Vagina (tissue), 2 donors: ENCODE results near the gene OR52I2. TPM values are rescaled to one million over a fixed set of nuclear protein-coding genes. Genes with fewer than 3 reads are reported as not detected.

Source experiments
- DNase-seq, 2 donors: peaks; one replicate each; pipeline ENCODE4 v3.0.0-alpha.2; 2017; ENCODE audit errors: extremely low spot score in 2 of 2
- H3K27ac ChIP-seq: fragments of 200-600 bp; sonication (generic); one replicate; pipeline ENCODE4 v1.5.1; 2019
- H3K27me3 ChIP-seq: fragments of 200-600 bp; sonication (generic); one replicate; pipeline ENCODE4 v1.5.1; 2019
- H3K36me3 ChIP-seq, 2 donors: fragments of 200-600 bp; sonication (generic); one replicate each; pipeline ENCODE4 v1.5.1; 2017 to 2019
- H3K4me1 ChIP-seq: fragments of 200-600 bp; sonication (generic); one replicate; pipeline ENCODE4 v1.5.1; 2019
- H3K4me3 ChIP-seq, 2 donors: fragments of 200-600 bp; sonication (generic); 1 replicate in 1 of 2; 2 replicates in 1 of 2; pipeline ENCODE4 v1.5.1; 2016 to 2019
- H3K9me3 ChIP-seq: fragments of 200-600 bp; sonication (generic); one replicate; pipeline ENCODE4 v1.5.1; 2019
- CTCF ChIP-seq, 3 experiments: fragments of 450-650 bp in 2 of 3; fragments of 200-600 bp in 1 of 3; sonication (generic) in 1 of 3; IDR thresholded peaks; one replicate each; pipeline ENCODE4 v1.5.1; 2017 to 2019; ENCODE audit warnings: antibody characterized with exemption in 3 of 3, mild to moderate bottlenecking in 2 of 3, moderate library complexity in 2 of 3
- POLR2A ChIP-seq, 2 donors: fragments of 450-650 bp; IDR thresholded peaks; one replicate each; pipeline ENCODE4 v1.6.1; 2017; ENCODE audit warnings: antibody characterized with exemption in 2 of 2, mild to moderate bottlenecking in 2 of 2, moderate library complexity in 2 of 2
- POLR2AphosphoS5 ChIP-seq, 2 donors: sonication (generic); formaldehyde crosslinking; IDR thresholded peaks; one replicate each; pipeline ENCODE4 v1.9.0; 2017; ENCODE audit warnings: antibody characterized with exemption in 2 of 2, mild to moderate bottlenecking in 2 of 2, low read depth in 1 of 2; ENCODE audit not compliant: insufficient read depth in 1 of 2
- intact Hi-C: fragments of 100-400 bp; cut with DNase I; formaldehyde crosslinking; loops from one replicate; pipeline ENCODE4 v1.15.1; 2023
- total RNA-seq: library from RNA; depleted of rRNA; stranded (reverse); fragments of >200 nt; gene quantifications from one replicate; pipeline ENCODE4 v1.2.3, GENCODE V29; 2016

OR52I2 gene
- total RNA-seq, 1 donor from 2014 or later = not detected

- H3K4me3 ChIP-seq = peak within 1 kb of the TSS in 1 of 2 donors; percentile 25
- H3K4me1 ChIP-seq = no peaks in the 10 kb centered on the region
- no peak within 1 kb of the TSS for H3K27ac ChIP-seq
- intact Hi-C loops = no loop called here
- no peaks in the 10 kb centered on the region for H3K27me3 ChIP-seq
- H3K9me3 ChIP-seq = no peaks in the 10 kb centered on the region
- H3K36me3 ChIP-seq = no peaks in the 10 kb centered on the region
- no peak for DNase-seq
- TF ChIP-seq CTCF (IDR thresholded peaks at IDR 0.05) (peak; percentile 13 to 59 (median 54)), POLR2AphosphoS5 (IDR thresholded peaks at IDR 0.05; ENCODE audit: insufficient read depth in 1 of 2, low read depth in 1 of 2) (no peak)
Measured at GRCh38 chr11:4636962-4637661, 55.6 kb downstream of the OR52I2 start, which contains the start of gene OR51D1. Gene OR51D1, plus strand, starts transcription at chr11:4637477. Its CDS starts 2,314 bp downstream, at chr11:4639791.

GRCh38 chr11:4637662-4638047, 56.1 kb downstream of the OR52I2 start:
- intact Hi-C loops = no loop called here

GRCh38 chr11:4639931-4640330, 58.4 kb downstream of the OR52I2 start:
- Histone ChIP-seq H3K4me1 (no peaks in the 10 kb centered on the region), H3K27me3 (no peaks in the 10 kb centered on the region), H3K9me3 (no peaks in the 10 kb centered on the region), H3K36me3 (no peaks in the 10 kb centered on the region), H3K4me3 (no peak overlapping the region), H3K27ac (no peak overlapping the region)
- TF ChIP-seq POLR2A (IDR thresholded peaks at IDR 0.05) (no peak), CTCF (IDR thresholded peaks at IDR 0.05) (no peak), POLR2AphosphoS5 (IDR thresholded peaks at IDR 0.05; ENCODE audit: insufficient read depth in 1 of 2, low read depth in 1 of 2) (no peak)
- intact Hi-C loops = no loop called here
- no peak for DNase-seq

More at GRCh38 chr11:4637662-4638047, 56.1 kb downstream of the OR52I2 start:
- H3K27ac ChIP-seq = no peak overlapping the region
- H3K27me3 ChIP-seq = no peaks in the 10 kb centered on the region
- no peak overlapping the region for H3K4me3 ChIP-seq
- DNase-seq = no peak
- no peak for TF ChIP-seq POLR2A (IDR thresholded peaks at IDR 0.05)
- TF ChIP-seq CTCF (IDR thresholded peaks at IDR 0.05) = no peak
- TF ChIP-seq POLR2AphosphoS5 (IDR thresholded peaks at IDR 0.05; ENCODE audit: insufficient read depth in 1 of 2, low read depth in 1 of 2) = no peak
- no peaks in the 10 kb centered on the region for H3K36me3 ChIP-seq
- no peaks in the 10 kb centered on the region for H3K4me1 ChIP-seq
- no peaks in the 10 kb centered on the region for H3K9me3 ChIP-seq

GRCh38 chr11:4641501-4641900, 60.0 kb downstream of the OR52I2 start:
- H3K27me3 ChIP-seq = no peaks in the 10 kb centered on the region
- TF ChIP-seq POLR2A (IDR thresholded peaks at IDR 0.05) = no peak
- no peak for TF ChIP-seq POLR2AphosphoS5 (IDR thresholded peaks at IDR 0.05; ENCODE audit: insufficient read depth in 1 of 2, low read depth in 1 of 2)
- no peaks in the 10 kb centered on the region for H3K4me1 ChIP-seq
- no peak overlapping the region for H3K4me3 ChIP-seq
- H3K27ac ChIP-seq = no peak overlapping the region
- no peaks in the 10 kb centered on the region for H3K9me3 ChIP-seq
- no peaks in the 10 kb centered on the region for H3K36me3 ChIP-seq
- intact Hi-C loops = no loop called here
- no peak for DNase-seq

- Histone ChIP-seq H3K36me3 (no peaks in the 10 kb centered on the region), H3K4me3 (no peak overlapping the region), H3K9me3 (no peaks in the 10 kb centered on the region), H3K27ac (no peak overlapping the region), H3K27me3 (no peaks in the 10 kb centered on the region), H3K4me1 (peaks cover under 1% of the 10 kb centered on the region)
- no peak for TF ChIP-seq POLR2AphosphoS5 (IDR thresholded peaks at IDR 0.05; ENCODE audit: insufficient read depth in 1 of 2, low read depth in 1 of 2)
- TF ChIP-seq POLR2A (IDR thresholded peaks at IDR 0.05) = no peak
- TF ChIP-seq CTCF (IDR thresholded peaks at IDR 0.05) = no peak
- intact Hi-C loops = no loop called here
- DNase-seq = no peak
Measured at GRCh38 chr11:4642043-4642442, 60.5 kb downstream of the OR52I2 start.

Other genes starting within 250 kb of the OR52I2 start
- not detected for gene OR52B4, start 213.4 kb upstream of the OR52I2 start, total RNA-seq
- 12.8 TPM for gene TRIM21, start 188.0 kb upstream of the OR52I2 start, total RNA-seq
- not detected for gene OR52K2, start 132.4 kb upstream of the OR52I2 start, total RNA-seq
- not detected for gene OR52K1, start 99.1 kb upstream of the OR52I2 start, total RNA-seq
- gene OR52M1, start 36.6 kb upstream of the OR52I2 start, total RNA-seq = not detected
- gene OR52I1, start 12.3 kb downstream of the OR52I2 start, total RNA-seq = not detected
- gene TRIM68, start 26.5 kb downstream of the OR52I2 start, total RNA-seq = 9.6 TPM
- not detected for gene OR51D1, start 55.7 kb downstream of the OR52I2 start, total RNA-seq
- 0.25 TPM for gene OR51E1, start 62.2 kb downstream of the OR52I2 start, total RNA-seq
- gene OR51E2, start 116.1 kb downstream of the OR52I2 start, total RNA-seq = 0.98 TPM
- not detected for gene MMP26, start 123.0 kb downstream of the OR52I2 start, total RNA-seq
- gene OR51F1, start 188.2 kb downstream of the OR52I2 start, total RNA-seq = not detected
- gene OR52R1, start 222.6 kb downstream of the OR52I2 start, total RNA-seq = not detected
- gene OR51F2, start 239.6 kb downstream of the OR52I2 start, total RNA-seq = not detected